ENCODE results near the gene RET. TPM values are rescaled to one million over a fixed set of nuclear protein-coding genes. Genes with fewer than 3 reads are reported as not detected.

Gene RET
- total RNA-seq, 6 experiments from 2014 or later, result 0.53 to 10.2 (median 1.4) TPM

- Histone ChIP-seq H3K36me3 (no peaks in the 10 kb centered on the region), H3K4me1 (no peaks in the 10 kb centered on the region), H3K27ac (no peak overlapping the region), H3K4me3 (no peak overlapping the region), H3K27me3 (no peaks in the 10 kb centered on the region), H3K9me3 (peaks cover 0 to 15% (median 0%) of the 10 kb centered on the region in 4 donors)
- intact Hi-C loops (cut with DNase I), result no loop called here
- DNase-seq (no peak), ATAC-seq (no peak)
- no peak for TF ChIP-seq CTCF (IDR thresholded peaks at IDR 0.05)
- TF ChIP-seq POLR2A (IDR thresholded peaks at IDR 0.05), result no peak
- WGBS (ENCODE audit: insufficient coverage, low coverage, low lambda C conversion rate, missing lambda C conversion rate), result 50% methylated on average over 1 of the region's 1 CpG
Measured at GRCh38 chr10:43032613-43033012, 44.3 kb upstream of the RET start.

GRCh38 chr10:43035800-43036199, 41.1 kb upstream of the RET start:
- WGBS (ENCODE audit: insufficient coverage, low coverage, low lambda C conversion rate, missing lambda C conversion rate), result 49% methylated on average over 4 of the region's 4 CpGs
- H3K4me1 ChIP-seq, result no peaks in the 10 kb centered on the region
- DNase-seq (no peak), ATAC-seq (no peak)
- TF ChIP-seq CTCF (IDR thresholded peaks at IDR 0.05) (no peak), POLR2A (IDR thresholded peaks at IDR 0.05) (no peak)
- intact Hi-C loops (cut with DNase I), result no loop called here
- no peaks in the 10 kb centered on the region for H3K36me3 ChIP-seq
- no peak overlapping the region for H3K4me3 ChIP-seq
- peaks cover 0 to 15% (median 0%) of the 10 kb centered on the region in 4 donors for H3K9me3 ChIP-seq
- no peaks in the 10 kb centered on the region for H3K27me3 ChIP-seq
- no peak overlapping the region for H3K27ac ChIP-seq

- intact Hi-C loops (cut with DNase I), result no loop called here
- Histone ChIP-seq H3K36me3 (no peaks in the 10 kb centered on the region), H3K4me3 (no peak overlapping the region), H3K27me3 (no peaks in the 10 kb centered on the region), H3K27ac (no peak overlapping the region), H3K4me1 (no peaks in the 10 kb centered on the region), H3K9me3 (peaks cover 0 to 11% (median 0%) of the 10 kb centered on the region in 4 donors)
- TF ChIP-seq CTCF (IDR thresholded peaks at IDR 0.05) (no peak), POLR2A (IDR thresholded peaks at IDR 0.05) (no peak)
- 62% methylated on average over 3 of the region's 16 CpGs for WGBS (ENCODE audit: insufficient coverage, low coverage, low lambda C conversion rate, missing lambda C conversion rate)
- ATAC-seq (no peak), DNase-seq (no peak)
Measured at GRCh38 chr10:43036481-43037428, 40.1 kb upstream of the RET start.

- intact Hi-C loops (cut with DNase I), result no loop called here
- DNase-seq, result no peak
- WGBS (ENCODE audit: insufficient coverage, low coverage, low lambda C conversion rate, missing lambda C conversion rate), result 33% methylated on average over 1 of the region's 6 CpGs
- H3K27me3 ChIP-seq, result no peaks in the 10 kb centered on the region
- H3K4me1 ChIP-seq, result no peaks in the 10 kb centered on the region
- no peak overlapping the region for H3K4me3 ChIP-seq
- no peak overlapping the region for H3K27ac ChIP-seq
- ATAC-seq, result no peak
- no peak for TF ChIP-seq CTCF (IDR thresholded peaks at IDR 0.05)
- no peaks in the 10 kb centered on the region for H3K36me3 ChIP-seq
- H3K9me3 ChIP-seq, result peaks cover 0 to 11% (median 0%) of the 10 kb centered on the region in 4 donors
Measured at GRCh38 chr10:43037440-43037839, 39.4 kb upstream of the RET start.

All from right lobe of liver (tissue), 6 donors.